ENCODE data around the gene MS4A10.

The MS4A10 gene

DNA sequence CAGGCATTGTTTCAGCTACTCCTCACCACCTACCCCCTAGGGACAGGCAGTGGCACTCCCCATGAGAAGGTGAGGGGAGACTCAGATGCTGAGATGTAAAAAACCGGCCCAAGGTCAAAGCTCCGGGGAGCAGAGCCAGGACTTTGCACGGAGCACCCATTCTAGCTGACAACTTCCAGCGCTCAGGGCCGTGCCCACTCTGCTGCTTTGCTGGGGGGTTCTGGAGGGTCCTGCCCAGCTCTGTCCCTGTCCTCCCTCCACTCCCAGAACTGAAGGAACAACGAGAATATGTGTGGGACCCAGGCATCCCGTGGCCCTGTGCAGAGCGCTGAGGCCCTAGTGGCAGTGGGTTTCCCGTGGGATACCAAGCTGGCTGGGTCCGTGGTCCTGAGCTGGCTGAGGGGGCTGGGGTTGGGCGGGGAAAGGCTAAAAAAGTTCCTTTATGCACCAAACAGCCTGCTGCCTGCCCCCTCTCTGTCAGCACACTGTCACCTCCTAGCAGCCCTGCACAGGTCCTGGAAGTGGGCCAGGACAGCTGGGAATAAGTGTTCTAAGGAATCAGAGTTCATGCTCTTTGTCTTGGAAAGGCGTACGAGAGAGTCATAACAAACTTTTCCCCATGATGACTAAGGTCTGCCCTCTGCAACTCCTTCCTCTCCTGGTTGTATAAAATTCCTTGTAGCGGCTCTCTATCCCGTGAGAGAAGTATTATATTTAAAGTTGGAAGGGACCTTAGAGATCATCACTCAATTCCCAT lies 1.9 kb downstream of the MS4A10 start:
- DNase-seq (ENCODE audit: low spot score) = peak; percentile 40
- FAIRE-seq = no peak

DNA sequence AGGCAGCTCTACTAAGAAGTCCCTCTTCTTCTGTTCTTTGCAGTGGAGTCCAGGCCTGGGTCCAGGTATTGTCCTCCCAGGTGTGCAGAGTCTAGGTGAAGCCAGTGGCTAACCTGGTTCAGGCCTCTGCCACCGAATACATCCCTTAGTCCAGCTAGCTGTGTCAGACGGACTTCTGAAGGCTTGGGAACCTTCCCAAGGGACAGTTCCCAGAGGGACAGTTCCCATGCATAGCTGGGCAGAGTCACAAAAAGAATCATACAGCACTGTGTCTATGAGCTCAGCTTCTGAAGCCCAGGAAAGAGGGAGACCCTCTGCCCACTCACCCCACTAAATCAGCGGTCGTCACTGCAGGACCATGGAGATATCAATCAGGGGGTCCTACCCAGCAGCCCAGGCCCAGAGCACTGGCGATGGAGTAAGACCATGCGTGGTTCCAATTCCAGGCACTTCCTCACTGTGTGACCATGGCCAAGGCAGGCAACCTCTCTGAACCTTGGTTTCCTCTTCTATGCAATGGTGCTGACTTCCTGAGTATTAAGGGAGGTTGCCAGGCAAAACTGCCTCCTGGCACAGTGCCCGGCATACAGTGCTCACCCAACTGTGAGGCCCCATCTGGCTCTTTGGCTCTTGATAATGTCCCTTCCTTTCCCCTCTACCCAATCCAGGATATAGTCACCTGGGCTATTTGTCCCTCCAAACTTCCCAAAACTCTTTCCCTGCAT lies 3.4 kb downstream of the MS4A10 start:
- DNase-seq (ENCODE audit: low spot score) = no peak
- no peak for FAIRE-seq

DNA sequence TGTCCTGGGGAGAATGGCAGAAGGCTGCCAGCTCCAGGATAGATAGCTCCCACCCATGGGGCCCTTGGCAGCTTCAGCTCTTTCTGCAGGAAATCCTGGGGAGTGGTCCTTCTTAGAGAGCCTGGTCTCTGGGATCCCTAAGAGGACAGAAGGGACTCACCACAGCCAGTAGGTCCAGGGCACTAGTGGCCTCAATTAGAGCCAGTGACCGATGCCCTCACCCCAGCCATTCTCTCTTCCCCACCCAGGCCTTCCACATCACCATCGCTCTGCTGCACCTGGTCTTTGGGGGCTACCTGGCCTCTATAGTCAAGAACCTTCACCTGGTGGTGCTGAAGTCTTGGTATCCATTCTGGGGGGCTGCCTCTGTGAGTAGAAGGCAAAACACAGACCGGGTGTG lies 5.6 kb downstream of the MS4A10 start:
- DNase-seq (ENCODE audit: low spot score) (no peak), FAIRE-seq (no peak)

DNA sequence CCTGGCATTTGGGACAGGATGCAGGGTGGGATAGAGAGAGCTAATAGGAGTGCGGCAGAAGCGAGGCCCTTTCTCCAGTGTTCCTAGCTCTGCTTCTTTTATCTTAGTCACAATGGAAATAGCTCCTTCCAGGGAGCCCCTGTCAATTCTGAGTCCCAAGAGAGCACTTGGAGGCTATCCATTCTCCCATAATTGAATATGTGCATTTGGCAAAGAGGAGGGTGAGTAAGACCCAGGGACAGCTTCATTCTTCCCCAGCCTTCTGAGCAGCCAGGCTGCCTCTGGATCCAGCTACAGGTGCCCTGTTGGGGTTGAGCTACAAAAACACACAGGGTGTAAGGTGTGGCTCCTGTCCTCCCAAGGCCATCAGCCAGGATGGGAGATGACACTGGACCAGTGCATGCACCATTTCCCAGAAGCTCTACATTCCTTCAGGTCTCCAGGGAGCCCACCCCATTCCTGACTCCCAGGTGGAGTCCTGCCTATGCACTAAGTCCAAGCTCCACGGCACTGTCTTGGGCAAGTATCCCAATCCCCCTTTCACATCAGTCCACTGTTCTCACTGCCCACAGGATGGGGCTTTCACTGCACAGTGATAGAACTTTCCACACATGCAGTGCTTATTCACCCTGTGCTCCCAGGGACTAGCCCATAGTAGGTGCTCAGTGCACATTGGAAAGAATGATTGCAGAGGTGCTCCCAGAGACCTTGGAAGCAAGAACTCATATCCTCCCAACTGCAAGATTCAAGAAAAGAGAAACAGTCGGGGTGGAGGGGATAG lies 6.2 kb downstream of the MS4A10 start:
- no peak for DNase-seq (ENCODE audit: low spot score)
- FAIRE-seq = no peak

DNA sequence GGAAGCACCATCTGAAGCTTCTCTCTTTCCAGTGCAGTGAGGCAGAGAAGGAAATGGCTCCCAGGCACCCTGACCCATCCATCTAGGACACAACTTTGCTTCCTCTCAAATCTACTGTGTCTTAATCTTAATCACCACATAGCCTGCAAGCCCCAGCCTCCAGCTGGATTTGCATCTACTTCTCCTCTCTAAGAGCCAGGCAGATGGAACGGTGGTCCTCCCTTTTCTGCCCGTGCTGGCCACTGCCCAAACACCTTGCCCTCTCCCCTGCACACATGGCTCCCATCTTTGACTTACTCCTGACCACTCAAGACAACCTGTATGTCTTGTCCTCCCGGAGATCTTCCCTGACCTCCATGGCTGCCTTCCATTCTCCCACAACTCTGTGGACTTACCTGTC lies 7.4 kb downstream of the MS4A10 start:
- FAIRE-seq = no peak
- no peak for DNase-seq (ENCODE audit: low spot score)

DNA sequence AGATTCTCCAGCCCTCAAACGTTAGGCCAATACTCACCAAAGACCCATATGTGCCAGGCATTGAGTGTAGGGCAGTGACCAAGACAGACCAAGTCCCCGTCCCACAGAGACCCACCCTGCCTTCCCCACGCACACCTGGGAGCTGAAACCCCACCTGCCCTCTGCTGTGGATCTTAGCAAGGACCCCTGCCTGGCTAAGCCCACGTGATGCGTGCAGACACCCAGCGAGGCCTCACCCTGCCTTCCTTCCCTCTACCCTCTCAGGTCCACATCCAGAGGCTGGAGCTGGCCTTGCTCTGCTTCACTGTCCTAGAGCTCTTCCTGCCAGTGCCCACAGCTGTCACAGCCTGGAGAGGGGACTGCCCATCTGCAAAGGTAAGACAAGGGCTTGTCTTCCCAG lies 10.2 kb downstream of the MS4A10 start:
- FAIRE-seq (no peak), DNase-seq (ENCODE audit: low spot score) (no peak)

DNA sequence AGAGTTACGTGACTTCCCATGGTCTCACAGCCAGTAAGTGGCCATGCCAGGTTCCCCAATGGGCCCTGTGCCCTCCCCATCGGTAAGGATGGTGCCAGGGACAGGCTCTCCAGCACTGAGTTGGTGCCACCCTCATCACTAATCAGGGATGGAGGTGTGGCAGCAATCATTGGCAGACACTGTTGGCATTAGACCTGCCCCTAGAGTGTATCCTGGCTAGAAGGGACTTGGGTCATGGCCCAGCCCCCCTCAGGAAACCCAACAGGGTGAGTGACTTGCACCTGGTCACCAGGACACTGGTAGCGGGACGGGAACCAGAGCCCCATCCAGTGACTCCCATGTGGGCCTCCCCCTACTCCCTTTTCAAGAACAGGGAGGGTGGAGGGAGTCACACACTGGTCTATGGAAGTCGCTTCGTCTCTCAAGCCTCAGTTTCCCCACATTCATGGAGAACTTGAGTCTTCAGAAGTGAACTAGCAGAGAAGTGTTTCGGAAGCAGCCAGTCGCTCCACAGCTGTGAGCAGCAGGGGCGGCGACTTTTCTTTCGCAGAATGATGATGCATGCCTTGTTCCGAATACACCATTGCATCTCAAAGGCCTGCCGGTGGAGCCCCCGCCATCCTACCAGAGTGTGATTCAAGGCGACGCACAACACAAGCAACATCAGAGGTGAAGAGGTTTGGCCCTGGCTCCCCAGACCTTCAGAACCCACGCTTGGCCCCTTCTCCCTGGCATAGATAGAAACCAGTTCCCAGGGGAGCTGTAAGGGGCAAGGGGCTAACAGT lies 12.9 kb downstream of the MS4A10 start:
- no peak for DNase-seq (ENCODE audit: low spot score)
- no peak for FAIRE-seq

DNA sequence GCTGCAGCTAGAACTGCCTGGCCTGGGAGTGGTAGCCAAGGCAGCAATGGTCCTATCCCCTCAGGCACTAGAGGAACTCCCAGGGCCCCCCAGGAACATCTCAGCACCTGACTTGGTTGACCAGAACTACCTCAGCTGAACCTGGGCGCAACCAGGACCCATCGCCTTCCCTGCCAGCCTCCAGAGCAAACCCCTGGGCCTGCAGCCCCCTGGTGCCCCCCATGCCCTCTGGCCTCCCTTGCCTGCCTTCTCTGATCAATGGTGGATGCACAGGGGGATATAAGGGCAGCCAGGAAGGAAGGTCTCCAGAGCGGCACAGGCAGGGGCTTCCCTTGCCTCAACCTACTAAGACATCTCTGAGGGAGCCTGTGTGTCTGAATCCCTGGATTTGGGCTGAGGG lies 13.5 kb downstream of the MS4A10 start:
- no peak for FAIRE-seq

DNA sequence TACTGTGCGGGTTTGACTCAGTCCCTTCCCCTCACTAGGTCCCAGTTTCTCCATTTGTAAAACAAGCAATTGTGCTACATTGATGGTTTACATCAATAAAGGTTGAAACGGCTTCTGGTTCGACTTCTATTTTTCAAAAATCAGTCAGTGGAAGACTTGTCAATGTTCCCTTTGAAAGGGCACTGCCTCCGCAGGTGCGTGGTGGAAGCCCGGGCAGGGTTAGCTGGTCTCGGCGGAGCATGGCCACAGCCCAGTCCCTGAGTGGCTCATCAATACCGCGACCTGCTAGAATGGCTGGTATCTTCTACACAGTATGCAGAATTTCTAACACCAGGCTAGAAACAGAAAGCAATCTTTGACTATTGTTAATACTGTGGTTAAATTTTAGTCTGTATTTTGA lies 16.1 kb downstream of the MS4A10 start:
- FAIRE-seq (no peak), DNase-seq (ENCODE audit: low spot score) (no peak)

More for the DNA sequence above, 13.5 kb downstream of the MS4A10 start:
- no peak for DNase-seq (ENCODE audit: low spot score)

DNA sequence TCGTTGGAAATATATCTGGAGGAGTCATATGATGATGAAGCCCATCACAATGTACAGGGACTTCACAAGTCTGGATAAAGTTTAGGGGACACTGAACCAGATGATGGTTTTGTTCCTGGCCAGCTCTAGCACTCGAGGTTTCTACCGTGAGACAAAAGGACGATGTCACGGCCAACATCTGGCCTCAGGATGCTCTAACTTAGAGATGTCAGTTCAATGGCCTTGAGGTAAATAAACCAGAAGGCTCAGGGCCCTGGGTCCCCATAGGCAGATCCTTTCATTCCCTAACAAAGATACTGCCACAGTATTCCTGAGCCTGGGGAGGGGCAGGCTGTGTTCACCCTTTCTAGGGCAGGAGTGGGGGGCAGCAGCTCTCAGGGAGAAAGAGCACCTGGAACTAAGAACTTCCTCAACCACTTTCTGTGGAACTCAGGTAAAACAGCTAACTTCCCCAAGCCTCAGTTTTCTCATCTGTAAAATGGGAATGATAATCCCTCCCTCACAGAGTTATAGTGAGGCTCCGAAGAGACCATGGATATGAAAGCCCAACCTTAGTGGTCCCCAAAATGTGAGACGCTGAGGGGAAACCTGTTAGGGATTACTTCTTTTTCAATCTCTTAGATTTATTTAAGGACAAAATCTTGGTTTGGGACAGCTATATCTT lies 18.3 kb downstream of the MS4A10 start:
- no peak for FAIRE-seq
- no peak for DNase-seq (ENCODE audit: low spot score)

DNA sequence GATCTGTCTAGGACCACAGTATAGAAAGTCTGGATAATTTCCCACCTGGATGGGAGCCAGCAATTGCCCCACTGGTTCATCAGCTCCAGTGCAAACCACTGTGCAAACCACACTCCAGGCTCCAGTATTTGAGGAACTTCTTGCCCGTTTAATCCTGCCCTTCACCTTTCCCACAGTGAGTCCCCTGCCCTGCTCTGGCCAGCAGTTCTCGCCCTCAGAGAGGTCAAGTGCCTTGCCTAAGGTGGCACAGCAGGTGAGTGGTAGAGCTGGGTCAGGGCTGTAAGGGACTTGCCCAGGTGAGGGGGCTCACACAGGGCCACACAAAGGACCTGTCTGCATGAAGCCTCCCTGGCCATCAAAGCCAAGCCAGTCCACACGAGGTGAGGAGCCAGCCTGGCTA lies 24.1 kb downstream of the MS4A10 start:
- DNase-seq (ENCODE audit: low spot score) (no peak), FAIRE-seq (no peak)

DNA sequence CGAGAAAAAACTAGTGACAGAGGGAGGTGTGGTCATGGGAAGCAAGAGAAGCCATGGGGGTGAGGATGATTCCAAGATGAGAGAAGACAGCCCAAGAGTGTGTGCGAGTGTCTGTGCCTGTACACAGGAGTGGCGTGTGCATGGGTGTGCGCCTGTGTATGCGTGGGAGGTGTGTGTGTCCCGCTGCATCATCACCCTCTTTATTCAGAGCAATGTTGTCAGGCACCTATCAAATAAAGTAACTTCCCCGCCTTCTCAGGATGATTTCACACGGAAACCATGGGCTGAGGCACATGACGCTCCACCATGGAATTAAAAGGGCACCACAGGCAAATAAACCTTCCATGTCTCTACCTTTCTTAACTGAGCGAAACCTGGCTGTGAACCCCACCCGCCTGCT lies 24.6 kb downstream of the MS4A10 start:
- no peak for DNase-seq (ENCODE audit: low spot score)
- FAIRE-seq = no peak

DNA sequence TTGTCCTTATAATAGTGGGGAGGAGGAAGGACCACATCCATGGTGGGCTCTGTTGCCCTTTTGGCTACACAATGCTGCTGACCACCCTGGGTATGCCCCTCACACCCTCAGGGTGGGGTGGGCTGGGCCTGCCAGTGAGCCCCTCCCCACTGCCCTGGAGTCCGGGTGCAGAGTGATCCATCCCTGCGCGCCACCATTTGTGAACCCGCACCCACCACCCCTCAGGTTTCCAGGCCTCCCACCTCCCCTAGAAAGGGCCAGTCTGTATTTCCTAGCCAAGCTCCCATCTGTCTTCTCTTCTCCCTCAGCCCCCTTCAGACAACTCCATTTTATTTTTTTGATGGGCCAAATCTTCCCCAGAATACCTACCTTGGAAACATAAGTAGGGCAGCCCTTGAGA lies 25.0 kb downstream of the MS4A10 start:
- DNase-seq (ENCODE audit: low spot score) = no peak
- no peak for FAIRE-seq

DNA sequence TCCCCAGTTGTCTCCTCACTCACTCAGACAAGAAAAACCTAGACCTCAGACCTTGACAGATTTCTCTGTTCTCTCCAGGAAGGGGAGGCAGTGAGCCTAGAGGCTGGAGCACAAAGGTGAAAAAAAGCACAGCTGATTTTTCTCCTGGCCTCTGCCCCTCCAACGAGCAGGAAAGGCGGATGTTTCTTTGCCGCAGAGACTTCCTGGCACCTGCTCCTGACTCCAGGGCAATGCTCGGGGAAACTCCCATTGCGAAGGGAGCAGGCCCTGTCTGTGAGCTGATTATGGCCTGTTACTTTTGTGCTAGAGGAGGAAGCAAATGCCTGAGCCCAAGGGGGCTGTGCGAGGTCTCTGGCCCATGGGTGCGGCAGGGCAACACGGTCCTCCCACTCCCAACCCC lies 25.4 kb downstream of the MS4A10 start:
- DNase-seq (ENCODE audit: low spot score) (no peak), FAIRE-seq (no peak)

DNA sequence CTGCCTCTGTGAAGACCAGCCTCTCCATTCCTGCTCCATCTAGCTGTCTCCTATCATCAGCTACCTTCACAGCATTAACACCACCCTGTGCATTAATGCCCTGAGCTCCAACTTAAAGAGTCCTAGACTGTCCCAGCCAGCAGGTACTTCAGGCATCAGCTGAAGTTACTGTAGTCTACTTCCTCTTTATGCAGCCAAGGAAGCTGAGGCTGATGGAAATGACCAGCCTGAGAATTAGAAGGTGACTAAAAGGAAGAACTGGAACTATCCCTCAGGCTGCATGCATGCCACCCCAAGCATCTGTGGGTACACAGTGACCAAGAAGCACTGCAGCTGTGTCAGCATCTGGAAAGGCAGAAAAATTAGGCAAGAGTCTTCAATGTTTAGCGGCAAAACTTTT lies 28.2 kb downstream of the MS4A10 start:
- no peak for DNase-seq (ENCODE audit: low spot score)
- no peak for FAIRE-seq

DNA sequence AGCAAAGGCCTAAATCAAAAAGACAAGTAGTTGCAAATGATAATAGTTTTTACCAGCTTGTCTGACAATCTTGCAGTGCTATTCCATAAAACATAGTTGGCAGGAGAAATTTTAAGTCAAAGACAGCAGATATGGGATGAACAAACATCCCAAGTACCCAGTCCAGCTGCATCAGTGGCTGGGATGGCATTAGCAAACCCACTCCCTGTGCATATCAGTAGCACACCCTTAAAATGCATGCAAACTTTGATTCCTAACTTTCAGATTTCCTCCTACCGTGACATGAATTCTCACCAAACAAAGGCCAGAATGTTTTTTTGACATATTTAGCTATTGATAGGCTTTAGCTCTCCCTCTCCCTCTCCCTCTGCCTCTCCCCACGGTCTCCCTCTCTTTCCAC lies 29.0 kb downstream of the MS4A10 start:
- FAIRE-seq = no peak
- no peak for DNase-seq (ENCODE audit: low spot score)

DNA sequence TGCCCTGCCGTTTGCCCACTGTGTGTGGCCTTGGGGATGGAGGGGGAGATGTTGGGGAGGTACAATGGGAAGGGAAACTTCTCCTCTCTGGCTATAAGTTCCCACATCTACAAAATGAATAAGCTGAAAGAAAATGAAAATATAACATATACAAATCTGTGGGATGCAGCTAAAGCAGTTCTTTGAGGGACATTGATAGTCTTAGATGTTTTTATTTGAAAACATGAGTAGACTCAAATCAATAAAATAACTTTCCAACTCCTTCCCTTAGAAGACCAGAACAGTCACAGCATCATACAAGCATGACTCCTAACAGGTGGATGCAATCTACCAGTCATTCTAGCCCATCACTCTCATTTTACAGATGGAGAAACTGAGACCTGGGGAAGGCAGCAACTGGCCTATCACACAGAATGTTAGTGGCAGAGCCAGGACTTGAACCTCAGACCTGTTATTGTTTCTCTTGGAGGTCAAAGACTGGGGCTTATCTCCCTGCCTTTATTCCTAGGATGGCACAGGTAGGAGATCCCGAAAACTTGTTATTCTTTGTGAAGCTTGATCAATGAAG lies 31.5 kb downstream of the MS4A10 start:
- no peak for FAIRE-seq

DNA sequence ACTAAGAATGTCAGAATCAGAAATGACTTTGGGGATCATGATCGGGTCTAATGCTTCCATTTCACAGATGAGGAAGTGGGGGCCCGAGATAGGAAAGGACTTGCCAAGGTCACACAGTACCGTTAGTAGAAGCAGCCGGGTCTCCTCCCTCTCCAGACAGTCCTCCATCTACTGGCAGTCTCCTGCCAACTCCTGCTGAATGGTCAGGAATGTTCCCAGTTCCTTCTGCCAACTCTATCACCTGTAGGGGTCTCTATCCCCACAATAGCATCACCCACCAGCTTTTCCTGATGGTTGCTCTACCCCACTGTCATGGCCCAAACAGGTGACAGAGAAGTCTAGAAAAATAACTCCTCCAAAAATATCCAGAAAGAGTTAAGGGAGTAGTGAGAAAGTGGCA lies 32.9 kb downstream of the MS4A10 start:
- DNase-seq (ENCODE audit: low spot score) (no peak), FAIRE-seq (no peak)

More for the DNA sequence above, 31.5 kb downstream of the MS4A10 start:
- no peak for DNase-seq (ENCODE audit: low spot score)

DNA sequence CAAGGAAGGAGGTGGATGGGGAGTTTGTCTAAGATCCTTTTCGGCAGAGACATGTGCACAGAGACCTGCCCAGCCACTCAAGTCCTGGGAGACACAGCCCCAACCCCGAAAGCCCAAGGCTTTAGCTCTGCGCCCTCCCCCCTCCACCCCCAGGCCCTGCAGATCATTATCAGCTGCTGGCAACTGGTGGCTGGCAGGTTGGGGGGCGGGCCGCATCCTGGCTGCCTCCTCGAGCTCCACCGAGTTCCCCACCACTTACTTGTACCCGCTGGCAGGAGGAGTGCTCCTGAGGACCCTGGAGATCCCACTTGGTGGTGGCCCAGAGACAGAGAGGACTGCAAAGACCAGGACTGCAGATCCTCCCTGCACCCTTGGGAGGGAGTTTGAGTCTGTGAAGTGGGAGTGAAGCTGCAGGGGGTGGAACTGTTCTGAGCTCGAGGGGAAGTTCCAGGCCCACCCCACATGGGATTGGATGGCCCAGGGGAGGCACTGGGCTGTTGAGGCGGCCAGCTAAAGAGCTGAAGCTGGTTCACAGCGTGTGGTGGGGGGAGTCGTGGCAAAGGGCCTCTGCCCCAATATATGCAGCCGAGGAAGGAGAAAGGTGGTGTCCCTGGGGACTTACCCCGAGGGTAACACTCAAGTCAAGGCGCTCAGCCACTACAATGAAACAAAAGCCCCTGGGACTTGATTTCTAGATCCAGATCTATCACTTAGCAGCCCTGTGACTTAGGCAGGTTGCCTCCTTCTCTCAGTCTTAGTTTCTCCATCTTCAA lies 36.9 kb downstream of the MS4A10 start:
- FAIRE-seq (no peak), DNase-seq (ENCODE audit: low spot score) (no peak)

Measured in urothelium cell line (cell line).